GM21390 (cell line): ENCODE measurements around the gene RAB38.

Source experiments
- ATAC-seq: cut with Tn5 transposase; IDR thresholded peaks from one replicate; pipeline ENCODE4 v1.9.1; 2021; ENCODE audit not compliant: unreplicated experiment

Gene RAB38

DNA sequence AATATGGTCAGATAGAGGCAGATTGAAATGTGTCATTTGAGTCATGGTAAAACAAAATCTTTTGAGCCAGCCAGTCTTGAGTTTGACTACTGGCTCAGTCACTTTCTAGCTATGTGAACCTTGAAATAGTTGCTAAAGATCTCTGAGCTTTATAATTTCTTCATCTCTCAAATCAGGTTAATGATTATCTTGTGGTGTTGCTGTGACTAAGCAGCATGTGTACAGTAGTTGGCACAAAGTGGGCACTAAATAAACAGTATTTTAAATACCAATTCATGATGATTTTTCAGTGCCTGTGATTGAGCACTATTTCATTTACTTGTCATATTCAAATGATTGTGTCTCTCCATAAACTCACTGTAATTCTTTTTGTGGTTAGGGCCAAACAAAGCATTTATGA lies 70.8 kb downstream of the RAB38 start:
- no peak for ATAC-seq

DNA sequence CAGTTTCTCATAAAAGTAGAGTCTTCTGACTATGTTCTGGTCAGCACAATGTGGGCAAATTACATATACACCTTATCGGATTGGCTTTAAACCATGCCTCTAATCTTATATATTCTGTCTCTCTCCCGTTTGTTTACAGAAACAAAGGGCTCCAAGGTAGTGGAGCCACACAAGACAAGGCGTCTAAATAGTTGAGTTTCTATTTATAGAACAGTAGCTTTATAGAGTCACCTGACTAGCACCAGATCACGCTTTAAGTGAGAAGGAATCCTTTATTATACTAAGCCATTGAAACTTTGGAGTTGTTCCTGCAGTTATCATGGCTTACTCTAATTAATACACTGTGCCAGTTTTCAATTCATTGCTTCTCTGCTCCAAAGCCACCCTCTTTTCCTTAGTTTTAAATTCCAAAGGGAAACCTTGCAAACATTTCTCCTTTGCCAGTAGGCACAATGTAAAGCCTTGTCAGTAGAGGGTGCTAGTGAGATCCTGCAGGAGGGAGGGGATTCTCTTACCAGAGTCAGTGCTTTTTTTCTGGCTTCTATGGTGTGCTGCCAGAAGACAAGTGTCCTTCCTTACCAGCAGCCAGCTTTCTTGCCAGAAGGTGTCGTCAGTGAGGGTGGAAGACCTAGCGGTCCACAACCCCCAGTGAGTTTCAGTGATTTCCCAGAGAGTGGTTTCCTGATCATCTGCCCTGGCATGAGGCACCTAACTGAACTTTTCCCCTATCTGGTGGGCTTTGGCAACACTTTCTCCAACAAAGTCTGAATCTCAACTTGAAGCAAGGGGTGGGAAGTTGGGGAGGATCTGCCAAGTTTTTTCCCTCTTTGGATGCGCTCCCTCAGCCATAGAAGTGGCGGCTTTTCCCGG lies 71.7 kb downstream of the RAB38 start:
- peak; percentile 80 for ATAC-seq

DNA sequence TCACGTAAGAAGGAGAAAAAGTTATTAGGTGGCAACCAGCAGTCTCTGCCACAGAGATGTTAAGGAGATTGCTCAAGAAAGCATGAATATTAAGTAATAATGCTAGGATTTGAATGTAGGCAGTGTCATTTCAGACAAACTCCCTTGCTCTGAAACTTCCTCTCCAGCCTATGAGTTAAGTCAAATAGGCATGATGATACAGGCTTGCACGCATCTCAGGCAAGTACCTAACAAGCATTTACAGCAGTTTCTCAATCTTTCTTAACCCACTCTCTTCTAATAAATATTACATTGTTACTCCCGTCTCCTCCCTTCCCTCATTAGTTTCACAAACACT lies 72.7 kb downstream of the RAB38 start:
- ATAC-seq = no peak

GRCh38 chr11:88101881-88102597 lies 73.2 kb downstream of the RAB38 start:
- ATAC-seq = no peak

GRCh38 chr11:88100151-88100550 lies 75.1 kb downstream of the RAB38 start:
- no peak for ATAC-seq

GRCh38 chr11:88098289-88098688 lies 77.0 kb downstream of the RAB38 start:
- no peak for ATAC-seq

DNA sequence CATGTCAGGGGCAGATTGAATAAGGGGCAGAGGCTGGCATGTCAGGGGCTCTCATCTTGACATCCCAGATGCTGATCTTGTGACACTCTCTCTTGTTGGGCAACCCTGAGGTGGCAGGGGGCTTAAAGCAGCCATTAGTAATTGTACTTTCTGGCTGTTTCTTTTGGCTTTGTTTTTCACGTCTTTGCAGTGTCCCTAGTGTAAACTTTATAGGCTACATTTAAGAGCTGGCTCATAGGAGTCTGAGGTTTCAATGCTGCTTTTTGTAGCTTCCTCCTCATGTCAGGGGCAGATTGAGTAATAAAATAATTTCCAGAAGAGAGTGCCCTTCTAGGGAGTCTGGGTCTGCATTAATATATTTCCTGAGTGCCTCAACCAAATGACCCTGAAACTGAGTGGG lies 86.1 kb downstream of the RAB38 start:
- ATAC-seq = no peak

DNA sequence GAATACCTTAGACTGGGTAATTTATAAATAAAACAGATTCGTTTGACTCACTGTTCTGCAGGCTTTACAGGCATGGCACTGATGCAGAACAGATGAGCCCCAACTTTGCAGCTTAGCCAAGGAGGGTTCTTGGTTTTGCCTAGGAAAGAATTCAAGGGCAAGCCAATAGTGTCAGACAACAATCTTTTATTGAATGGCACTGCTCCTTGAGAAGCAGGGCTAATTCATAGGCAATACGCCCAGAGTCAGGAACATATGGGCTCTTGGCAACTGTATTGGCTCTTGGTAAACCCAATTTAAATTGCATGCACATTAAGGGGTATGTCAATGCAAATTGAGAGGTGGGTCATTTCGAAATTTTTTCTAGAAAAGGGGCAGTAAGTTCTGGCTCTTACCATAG lies 87.9 kb downstream of the RAB38 start:
- no peak for ATAC-seq

DNA sequence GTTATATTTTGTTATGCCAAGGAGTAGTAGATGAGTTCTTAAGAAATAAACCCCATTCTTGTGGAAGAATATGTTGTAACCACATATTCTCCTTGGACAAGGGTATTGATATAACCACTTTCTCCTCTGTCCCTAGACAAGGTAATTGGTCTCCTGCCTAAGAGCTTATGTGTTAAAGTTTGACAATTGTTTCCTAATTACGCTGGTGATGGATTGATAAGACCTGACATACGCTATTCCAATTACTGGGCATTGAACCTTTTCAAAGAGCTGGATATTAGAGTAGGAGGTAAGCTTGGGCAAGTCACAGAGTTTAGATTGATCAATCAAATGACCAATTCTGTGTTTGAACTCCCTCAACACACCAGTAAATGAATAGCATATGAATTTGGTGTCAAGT lies 88.9 kb downstream of the RAB38 start:
- ATAC-seq = no peak

- ATAC-seq = no peak
These were observed 104.8 kb downstream of the RAB38 start for GRCh38 chr11:88070437-88070836.

DNA sequence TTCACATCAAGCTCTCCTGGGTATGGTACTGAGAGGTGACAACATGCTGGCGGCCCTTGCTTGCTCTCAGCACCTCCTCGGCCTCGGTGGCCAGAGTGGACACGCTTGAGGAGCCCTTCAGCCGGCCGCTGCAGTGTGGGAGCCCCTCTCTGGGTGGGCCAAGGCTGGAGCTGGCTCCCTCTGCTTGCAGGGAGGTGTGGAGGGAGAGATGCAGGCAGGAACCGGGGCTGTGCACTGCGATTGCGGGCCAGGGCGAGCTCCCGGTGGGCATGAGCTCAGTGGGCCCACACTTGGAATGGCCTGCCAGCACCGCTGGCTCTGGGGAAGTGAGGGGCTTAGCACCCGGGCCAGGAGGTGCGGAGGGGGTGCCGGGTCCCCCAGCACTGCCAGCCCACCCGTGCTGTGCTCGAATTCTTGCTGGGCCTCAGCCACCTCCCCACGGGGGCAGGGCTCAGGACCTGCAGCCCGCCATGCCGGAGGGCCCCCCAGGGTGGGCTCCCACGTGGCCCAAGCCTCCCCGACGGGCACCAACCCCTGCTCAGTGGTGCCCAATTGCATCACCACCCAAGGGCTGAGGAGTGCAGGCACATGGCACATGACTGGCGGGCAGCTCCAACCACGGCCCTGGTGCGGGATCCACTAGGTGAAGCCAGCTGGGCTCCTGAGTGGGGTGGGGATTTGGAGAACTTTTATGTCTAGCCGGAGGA lies 106.2 kb downstream of the RAB38 start:
- ATAC-seq = no peak

GRCh38 chr11:88066090-88066489 lies 109.2 kb downstream of the RAB38 start:
- ATAC-seq = no peak

DNA sequence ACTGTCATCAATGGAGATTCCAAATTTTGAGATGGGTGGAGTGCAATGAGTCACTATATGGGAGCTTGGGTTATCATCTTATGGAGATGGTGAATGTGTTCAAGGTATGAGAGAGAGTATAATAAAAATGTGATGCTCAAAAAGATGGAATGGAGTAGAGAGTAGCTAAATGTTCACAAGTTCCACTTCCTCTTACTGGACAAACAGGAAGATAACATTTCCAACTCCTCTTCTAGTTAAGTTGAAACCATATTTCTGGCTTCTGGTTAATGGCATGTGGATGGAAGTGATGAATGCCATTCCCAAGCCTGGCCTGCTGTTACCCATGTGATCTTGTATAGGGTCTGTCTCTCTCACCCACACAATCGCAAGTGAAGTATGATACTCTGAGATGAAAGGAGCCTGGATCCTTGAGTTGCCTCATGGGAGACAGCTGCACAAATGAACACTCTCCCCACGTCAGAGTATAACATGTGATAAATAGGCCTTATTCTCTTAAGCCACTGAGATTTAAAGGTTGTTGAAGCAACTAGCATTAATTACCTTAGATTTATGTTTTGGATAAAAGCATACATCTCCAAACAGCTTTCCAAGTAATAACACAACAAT lies 111.0 kb downstream of the RAB38 start:
- ATAC-seq = no peak
